ENCODE data around the gene TMEM72.

The TMEM72 gene

DNA sequence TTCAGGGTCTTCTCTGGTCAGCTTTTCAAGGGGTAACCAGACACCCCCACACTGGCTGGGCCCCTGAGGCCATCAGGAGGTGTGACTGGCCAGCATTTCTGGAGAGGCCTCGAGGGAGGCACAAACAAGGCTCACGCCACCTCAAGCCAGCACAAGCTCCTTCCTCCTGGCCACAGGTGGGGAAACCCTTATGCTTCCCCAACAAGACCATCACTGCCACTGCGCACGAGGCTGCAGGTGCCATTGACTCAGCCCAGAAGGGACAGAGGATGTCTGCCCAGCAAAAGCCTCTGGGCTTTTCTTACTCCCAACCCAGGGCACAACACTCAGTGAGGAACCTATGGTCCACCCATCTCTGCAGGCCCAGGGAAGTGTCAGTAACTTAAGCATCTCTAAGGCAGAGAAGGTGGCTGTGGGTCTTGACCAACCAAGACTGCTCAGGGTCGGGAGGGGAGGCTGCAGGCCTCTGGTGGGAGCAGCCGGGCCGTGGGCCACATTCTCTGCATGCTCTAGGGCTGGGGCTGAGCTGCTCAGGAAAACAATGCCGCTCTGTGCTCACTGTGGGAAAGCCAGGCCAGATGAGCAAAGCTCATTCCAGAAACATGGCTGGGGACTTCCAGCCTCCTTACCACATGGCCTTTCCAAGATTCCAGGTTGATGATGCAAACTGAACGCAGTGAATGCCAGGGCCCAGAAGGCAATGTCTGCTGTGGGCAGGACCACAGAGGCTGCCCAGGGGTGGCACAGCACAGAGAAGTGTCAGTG, 24.2 kb downstream of the TMEM72 start:
- no peaks in the 10 kb centered on the region for H3K9me3 ChIP-seq (ENCODE audit: control insufficient read depth, insufficient read depth, low read length)
- H3K27ac ChIP-seq (ENCODE audit: low read depth, low read length) = no peak overlapping the region

GRCh38 chr10:44935966-44936295, 24.8 kb downstream of the TMEM72 start:
- no peak overlapping the region for H3K9ac ChIP-seq (ENCODE audit: low read depth, low read length)
- no peaks in the 10 kb centered on the region; the same call in 1 of the 2 replicates for H3K4me1 ChIP-seq (ENCODE audit: control insufficient read depth, insufficient read depth, low read length)
- no peaks in the 10 kb centered on the region for H3K9me3 ChIP-seq (ENCODE audit: control insufficient read depth, insufficient read depth, low read length)
- H3K27me3 ChIP-seq (ENCODE audit: control insufficient read depth, insufficient read depth, low read length) = no peaks in the 10 kb centered on the region
- no peak overlapping the region for H3K4me3 ChIP-seq (ENCODE audit: low read depth, low read length)
- H3K27ac ChIP-seq (ENCODE audit: low read depth, low read length) = no peak overlapping the region
- no peaks in the 10 kb centered on the region for H3K36me3 ChIP-seq (ENCODE audit: control insufficient read depth, insufficient read depth, low read length)

More for the DNA sequence above, 24.2 kb downstream of the TMEM72 start:
- H3K4me3 ChIP-seq (ENCODE audit: low read depth, low read length) = no peak overlapping the region
- H3K4me1 ChIP-seq (ENCODE audit: control insufficient read depth, insufficient read depth, low read length) = no peaks in the 10 kb centered on the region; the same call in 1 of the 2 replicates
- no peaks in the 10 kb centered on the region for H3K27me3 ChIP-seq (ENCODE audit: control insufficient read depth, insufficient read depth, low read length)
- no peaks in the 10 kb centered on the region for H3K36me3 ChIP-seq (ENCODE audit: control insufficient read depth, insufficient read depth, low read length)
- H3K9ac ChIP-seq (ENCODE audit: low read depth, low read length) = no peak overlapping the region

GRCh38 chr10:44936314-44936975, 25.3 kb downstream of the TMEM72 start:
- no peaks in the 10 kb centered on the region for H3K36me3 ChIP-seq (ENCODE audit: control insufficient read depth, insufficient read depth, low read length)
- no peaks in the 10 kb centered on the region; the same call in 1 of the 2 replicates for H3K4me1 ChIP-seq (ENCODE audit: control insufficient read depth, insufficient read depth, low read length)
- H3K27me3 ChIP-seq (ENCODE audit: control insufficient read depth, insufficient read depth, low read length) = no peaks in the 10 kb centered on the region
- no peak overlapping the region for H3K27ac ChIP-seq (ENCODE audit: low read depth, low read length)
- no peak overlapping the region for H3K9ac ChIP-seq (ENCODE audit: low read depth, low read length)
- no peak overlapping the region for H3K4me3 ChIP-seq (ENCODE audit: low read depth, low read length)
- H3K9me3 ChIP-seq (ENCODE audit: control insufficient read depth, insufficient read depth, low read length) = no peaks in the 10 kb centered on the region

- Histone ChIP-seq H3K9me3 (ENCODE audit: control insufficient read depth, insufficient read depth, low read length) (no peaks in the 10 kb centered on the region), H3K36me3 (ENCODE audit: control insufficient read depth, insufficient read depth, low read length) (no peaks in the 10 kb centered on the region), H3K27ac (ENCODE audit: low read depth, low read length) (no peak overlapping the region), H3K27me3 (ENCODE audit: control insufficient read depth, insufficient read depth, low read length) (no peaks in the 10 kb centered on the region), H3K4me1 (ENCODE audit: control insufficient read depth, insufficient read depth, low read length) (no peaks in the 10 kb centered on the region; the same call in 1 of the 2 replicates), H3K4me3 (ENCODE audit: low read depth, low read length) (no peak overlapping the region), H3K9ac (ENCODE audit: low read depth, low read length) (no peak overlapping the region)
These were observed 26.3 kb downstream of the TMEM72 start for GRCh38 chr10:44937196-44938005.

- 0 out of 2 replicates have a peak, but pooled peaks cover under 1% of the 10 kb centered on the region for H3K9me3 ChIP-seq (ENCODE audit: control insufficient read depth, insufficient read depth, low read length)
- no peaks in the 10 kb centered on the region for H3K4me1 ChIP-seq (ENCODE audit: control insufficient read depth, insufficient read depth, low read length)
- no peaks in the 10 kb centered on the region for H3K36me3 ChIP-seq (ENCODE audit: control insufficient read depth, insufficient read depth, low read length)
- H3K9ac ChIP-seq (ENCODE audit: low read depth, low read length) = no peak overlapping the region
- no peak overlapping the region for H3K27ac ChIP-seq (ENCODE audit: low read depth, low read length)
- H3K27me3 ChIP-seq (ENCODE audit: control insufficient read depth, insufficient read depth, low read length) = no peaks in the 10 kb centered on the region
- H3K4me3 ChIP-seq (ENCODE audit: low read depth, low read length) = no peak overlapping the region
These were observed 27.8 kb downstream of the TMEM72 start for GRCh38 chr10:44938956-44939355.

DNA sequence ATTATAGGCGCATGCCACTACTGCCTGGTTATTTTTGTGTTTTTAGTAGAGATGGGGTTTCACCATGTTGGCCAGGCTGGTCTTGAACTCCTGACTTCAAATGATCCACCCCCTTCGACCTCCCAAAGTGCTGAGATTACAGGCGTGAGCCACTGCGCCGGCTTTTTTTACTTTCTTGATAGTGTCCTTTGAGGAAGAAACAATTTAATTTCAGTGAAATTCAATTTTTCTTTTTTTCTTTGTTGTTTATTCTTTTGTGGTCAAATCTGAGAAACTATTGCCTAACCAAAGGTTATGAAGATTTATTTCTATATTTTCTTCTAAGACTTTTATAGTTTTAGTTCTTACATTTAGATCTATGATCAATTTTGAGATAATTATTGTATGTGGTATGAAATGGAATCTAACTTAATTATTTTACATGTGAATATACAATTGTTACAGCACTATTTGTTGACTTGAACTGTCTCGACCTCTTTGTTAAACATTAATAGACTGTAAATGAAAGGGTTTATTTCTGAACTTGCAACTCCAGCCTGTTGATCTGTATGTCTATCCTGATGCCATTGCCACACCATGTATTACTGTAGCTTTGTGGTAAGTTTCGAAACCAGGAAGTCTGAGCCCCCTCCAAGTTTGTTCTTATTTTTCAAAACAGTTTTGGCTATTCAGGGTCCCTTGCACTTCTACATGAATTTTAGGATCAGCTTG, 28.7 kb downstream of the TMEM72 start:
- Histone ChIP-seq H3K9me3 (ENCODE audit: control insufficient read depth, insufficient read depth, low read length) (peaks cover 9% of the 10 kb centered on the region), H3K27me3 (ENCODE audit: control insufficient read depth, insufficient read depth, low read length) (no peaks in the 10 kb centered on the region), H3K27ac (ENCODE audit: low read depth, low read length) (no peak overlapping the region), H3K9ac (ENCODE audit: low read depth, low read length) (no peak overlapping the region), H3K36me3 (ENCODE audit: control insufficient read depth, insufficient read depth, low read length) (no peaks in the 10 kb centered on the region), H3K4me1 (ENCODE audit: control insufficient read depth, insufficient read depth, low read length) (no peaks in the 10 kb centered on the region), H3K4me3 (ENCODE audit: low read depth, low read length) (no peak overlapping the region)

- Histone ChIP-seq H3K9ac (ENCODE audit: low read depth, low read length) (no peak overlapping the region), H3K9me3 (ENCODE audit: control insufficient read depth, insufficient read depth, low read length) (peaks cover 9% of the 10 kb centered on the region), H3K4me3 (ENCODE audit: low read depth, low read length) (no peak overlapping the region), H3K27ac (ENCODE audit: low read depth, low read length) (no peak overlapping the region), H3K36me3 (ENCODE audit: control insufficient read depth, insufficient read depth, low read length) (no peaks in the 10 kb centered on the region), H3K27me3 (ENCODE audit: control insufficient read depth, insufficient read depth, low read length) (no peaks in the 10 kb centered on the region), H3K4me1 (ENCODE audit: control insufficient read depth, insufficient read depth, low read length) (no peaks in the 10 kb centered on the region)
These were observed 33.2 kb downstream of the TMEM72 start for GRCh38 chr10:44944354-44944753.

DNA sequence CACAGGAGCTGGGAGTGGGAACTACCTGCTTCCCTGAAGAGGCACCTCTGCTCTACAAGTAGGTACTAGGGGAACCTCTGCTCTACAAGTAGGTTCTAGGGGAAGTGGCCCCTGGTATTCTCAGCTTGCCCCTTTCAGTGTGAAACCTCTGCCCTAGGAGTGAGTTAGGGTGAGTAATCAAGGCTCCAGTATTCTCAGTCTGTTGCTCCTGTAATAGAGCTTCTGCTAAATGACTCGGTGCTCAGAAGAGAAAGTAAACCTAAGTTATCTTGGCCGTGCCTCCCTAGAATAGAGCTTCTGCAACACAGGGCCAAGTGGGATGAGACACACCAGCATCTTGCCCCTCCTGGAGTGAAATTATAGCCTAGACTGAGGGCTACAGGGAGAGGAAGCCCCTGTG, 35.1 kb downstream of the TMEM72 start:
- no peak overlapping the region for H3K27ac ChIP-seq (ENCODE audit: low read depth, low read length)
- H3K9me3 ChIP-seq (ENCODE audit: control insufficient read depth, insufficient read depth, low read length) = peaks cover 9% of the 10 kb centered on the region
- H3K9ac ChIP-seq (ENCODE audit: low read depth, low read length) = no peak overlapping the region
- H3K27me3 ChIP-seq (ENCODE audit: control insufficient read depth, insufficient read depth, low read length) = no peaks in the 10 kb centered on the region
- peaks cover 4% of the 10 kb centered on the region for H3K4me1 ChIP-seq (ENCODE audit: control insufficient read depth, insufficient read depth, low read length)
- H3K4me3 ChIP-seq (ENCODE audit: low read depth, low read length) = no peak overlapping the region
- no peaks in the 10 kb centered on the region for H3K36me3 ChIP-seq (ENCODE audit: control insufficient read depth, insufficient read depth, low read length)

DNA sequence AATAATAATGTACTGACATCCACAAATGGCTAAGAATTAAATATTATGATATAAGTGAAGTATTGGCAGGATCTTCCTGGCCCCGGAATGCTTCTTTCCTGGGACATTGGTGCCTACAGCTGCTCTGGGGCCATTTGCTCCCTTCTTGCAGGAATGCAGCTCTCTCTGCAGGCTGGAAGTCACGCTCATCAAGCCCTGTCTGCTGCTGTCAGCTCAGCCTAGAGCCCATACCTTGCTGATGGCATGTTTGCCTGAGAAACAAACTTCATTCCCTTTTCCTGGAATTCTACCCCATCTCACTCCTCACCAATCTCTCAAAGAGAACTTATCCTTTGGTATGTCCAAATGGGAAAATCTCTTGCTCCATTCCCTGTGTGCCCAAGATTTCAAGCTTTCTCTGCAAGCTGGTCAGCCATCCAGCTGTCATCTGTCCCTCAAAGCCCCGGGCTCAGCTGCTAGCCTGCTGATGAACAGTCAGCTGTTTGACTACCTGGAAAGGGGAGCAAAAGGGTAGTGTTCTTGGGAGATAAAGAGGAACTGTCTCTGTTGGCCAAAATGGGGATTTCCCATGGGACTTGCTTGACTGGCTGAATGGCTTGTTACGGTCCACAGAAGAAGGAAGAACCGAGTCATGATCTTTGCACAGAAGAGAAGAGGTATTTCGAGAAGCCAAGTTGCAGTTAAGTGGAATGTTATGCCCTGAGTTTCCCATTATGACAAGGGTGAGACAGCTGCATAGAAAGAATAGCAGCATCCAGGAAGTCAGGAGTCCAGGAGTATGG, 36.4 kb downstream of the TMEM72 start:
- Histone ChIP-seq H3K4me1 (ENCODE audit: control insufficient read depth, insufficient read depth, low read length) (peaks cover 6% of the 10 kb centered on the region), H3K9me3 (ENCODE audit: control insufficient read depth, insufficient read depth, low read length) (peaks cover 9% of the 10 kb centered on the region), H3K4me3 (ENCODE audit: low read depth, low read length) (no peak overlapping the region), H3K27ac (ENCODE audit: low read depth, low read length) (no peak overlapping the region), H3K36me3 (ENCODE audit: control insufficient read depth, insufficient read depth, low read length) (no peaks in the 10 kb centered on the region), H3K27me3 (ENCODE audit: control insufficient read depth, insufficient read depth, low read length) (no peaks in the 10 kb centered on the region), H3K9ac (ENCODE audit: low read depth, low read length) (no peak overlapping the region)

DNA sequence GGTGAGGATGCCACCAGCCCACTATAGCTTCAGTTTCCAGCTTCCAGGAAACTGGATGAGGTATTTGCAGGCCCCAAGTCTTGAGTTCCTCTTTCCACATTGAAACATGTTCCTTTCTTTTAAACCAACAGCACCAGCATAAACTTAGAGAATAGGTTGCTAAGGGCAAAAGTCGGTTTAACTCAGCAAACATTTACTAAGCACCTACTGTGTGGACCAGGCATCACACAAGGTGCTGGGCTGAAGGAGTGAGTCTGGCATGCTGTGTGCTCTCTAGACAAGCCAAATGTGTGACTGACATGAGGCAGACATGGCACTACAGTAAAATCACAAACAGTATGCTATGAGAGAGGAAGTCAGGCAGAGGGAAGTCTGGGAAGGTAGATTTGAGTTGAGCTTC, 37.5 kb downstream of the TMEM72 start:
- H3K4me1 ChIP-seq (ENCODE audit: control insufficient read depth, insufficient read depth, low read length) = peaks cover 14% of the 10 kb centered on the region
- H3K9me3 ChIP-seq (ENCODE audit: control insufficient read depth, insufficient read depth, low read length) = peaks cover 9% of the 10 kb centered on the region
- H3K9ac ChIP-seq (ENCODE audit: low read depth, low read length) = no peak overlapping the region
- no peaks in the 10 kb centered on the region for H3K36me3 ChIP-seq (ENCODE audit: control insufficient read depth, insufficient read depth, low read length)
- no peak overlapping the region for H3K4me3 ChIP-seq (ENCODE audit: low read depth, low read length)
- H3K27ac ChIP-seq (ENCODE audit: low read depth, low read length) = no peak overlapping the region
- H3K27me3 ChIP-seq (ENCODE audit: control insufficient read depth, insufficient read depth, low read length) = no peaks in the 10 kb centered on the region

Data from HUES48 (cell line).